ENCODE results near the gene ADM. TPM values are rescaled to one million over a fixed set of nuclear protein-coding genes. Genes with fewer than 3 reads are reported as not detected.

Gene ADM
- total RNA-seq, 1 donor from 2014 or later, result 28.8 TPM

GRCh38 chr11:10309163-10310093 lies 4.6 kb downstream of the ADM start:
- TF ChIP-seq CTCF (conservative IDR thresholded peaks at IDR 0.05), result no peak
- Mint-ChIP-seq H3K9me3 (no peaks in the 10 kb centered on the region), H3K27me3 (peaks cover 56% of the 10 kb centered on the region), H3K4me1 (ENCODE audit: unreplicated experiment) (peaks cover 9% of the 10 kb centered on the region), H3K27ac (peak overlapping the region; percentile 2), H3K36me3 (peaks cover 4% of the 10 kb centered on the region), H3K4me3 (no peak overlapping the region)
- DNase-seq (ENCODE audit: extremely low spot score, unreplicated experiment), result no peak

- Mint-ChIP-seq H3K4me3 (no peak overlapping the region), H3K4me1 (ENCODE audit: unreplicated experiment) (peaks cover 9% of the 10 kb centered on the region), H3K36me3 (peaks cover 4% of the 10 kb centered on the region), H3K27ac (peak overlapping the region; percentile 2), H3K27me3 (peaks cover 51% of the 10 kb centered on the region), H3K9me3 (no peaks in the 10 kb centered on the region)
- no peak for DNase-seq (ENCODE audit: extremely low spot score, unreplicated experiment)
- TF ChIP-seq CTCF (conservative IDR thresholded peaks at IDR 0.05), result no peak
Observed at GRCh38 chr11:10310301-10310841, 5.5 kb downstream of the ADM start.

GRCh38 chr11:10311802-10312201 lies 6.9 kb downstream of the ADM start:
- H3K9me3 Mint-ChIP-seq, result no peaks in the 10 kb centered on the region

GRCh38 chr11:10314199-10315072 lies 9.6 kb downstream of the ADM start:
- Mint-ChIP-seq H3K9me3 (no peaks in the 10 kb centered on the region), H3K36me3 (no peaks in the 10 kb centered on the region), H3K27me3 (peaks cover 11% of the 10 kb centered on the region), H3K27ac (no peak overlapping the region), H3K4me3 (no peak overlapping the region), H3K4me1 (ENCODE audit: unreplicated experiment) (peaks cover 8% of the 10 kb centered on the region)
- DNase-seq (ENCODE audit: extremely low spot score, unreplicated experiment), result no peak
- TF ChIP-seq CTCF (conservative IDR thresholded peaks at IDR 0.05), result no peak

More at GRCh38 chr11:10311802-10312201, 6.9 kb downstream of the ADM start:
- H3K4me3 Mint-ChIP-seq, result no peak overlapping the region
- H3K36me3 Mint-ChIP-seq, result peaks cover 4% of the 10 kb centered on the region
- no peak for TF ChIP-seq CTCF (conservative IDR thresholded peaks at IDR 0.05)
- no peak overlapping the region for H3K27ac Mint-ChIP-seq
- H3K27me3 Mint-ChIP-seq, result peaks cover 38% of the 10 kb centered on the region
- H3K4me1 Mint-ChIP-seq (ENCODE audit: unreplicated experiment), result peaks cover 5% of the 10 kb centered on the region
- DNase-seq (ENCODE audit: extremely low spot score, unreplicated experiment), result no peak

GRCh38 chr11:10315083-10315482 lies 10.2 kb downstream of the ADM start:
- Mint-ChIP-seq H3K27ac (no peak overlapping the region), H3K36me3 (no peaks in the 10 kb centered on the region), H3K4me3 (no peak overlapping the region), H3K27me3 (peaks cover 5% of the 10 kb centered on the region), H3K4me1 (ENCODE audit: unreplicated experiment) (peaks cover 8% of the 10 kb centered on the region), H3K9me3 (no peaks in the 10 kb centered on the region)
- DNase-seq (ENCODE audit: extremely low spot score, unreplicated experiment), result no peak
- no peak for TF ChIP-seq CTCF (conservative IDR thresholded peaks at IDR 0.05)
